NCI-H1436 treated with DMSO at 0.1 percent for 48 hours (cell line): ENCODE measurements around the gene ZNF236.
"Not testable (repeated sequence)": the region's sequence is repeated elsewhere in the genome, so short reads cannot be mapped to it uniquely, and the experiment has no call there.

Source experiments
- DNase-seq: peaks from one replicate; lab custom pipeline; 2025; lab: John Stamatoyannopoulos, UW

The ZNF236 gene

DNA sequence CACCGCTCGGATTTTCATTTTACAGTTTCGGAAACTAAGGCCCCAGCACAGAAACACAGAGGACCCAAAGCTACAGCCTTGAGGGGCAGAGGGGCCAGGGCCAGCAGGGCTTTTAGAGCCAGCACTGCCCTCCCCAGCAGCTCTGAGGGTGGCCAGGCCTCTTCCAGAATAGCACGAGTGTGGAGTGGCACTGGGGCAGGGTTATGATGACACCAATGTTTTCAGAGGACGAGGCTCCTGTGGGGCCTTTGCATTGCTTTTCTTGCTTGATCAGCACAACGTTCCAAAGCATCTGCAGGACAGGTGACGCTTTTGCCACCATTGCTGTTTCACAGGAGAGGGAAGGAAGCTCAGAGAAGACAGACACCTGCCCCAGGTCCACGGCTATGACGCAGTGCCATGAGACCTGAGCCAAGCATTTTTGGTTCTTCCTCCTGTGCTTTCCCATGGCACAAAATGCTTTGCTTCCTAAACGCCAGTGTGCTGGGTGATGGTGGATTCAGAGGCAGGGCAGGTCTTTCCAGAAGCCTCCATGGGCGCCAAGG, 183.4 kb downstream of the ZNF236 start:
- no peak for DNase-seq

DNA sequence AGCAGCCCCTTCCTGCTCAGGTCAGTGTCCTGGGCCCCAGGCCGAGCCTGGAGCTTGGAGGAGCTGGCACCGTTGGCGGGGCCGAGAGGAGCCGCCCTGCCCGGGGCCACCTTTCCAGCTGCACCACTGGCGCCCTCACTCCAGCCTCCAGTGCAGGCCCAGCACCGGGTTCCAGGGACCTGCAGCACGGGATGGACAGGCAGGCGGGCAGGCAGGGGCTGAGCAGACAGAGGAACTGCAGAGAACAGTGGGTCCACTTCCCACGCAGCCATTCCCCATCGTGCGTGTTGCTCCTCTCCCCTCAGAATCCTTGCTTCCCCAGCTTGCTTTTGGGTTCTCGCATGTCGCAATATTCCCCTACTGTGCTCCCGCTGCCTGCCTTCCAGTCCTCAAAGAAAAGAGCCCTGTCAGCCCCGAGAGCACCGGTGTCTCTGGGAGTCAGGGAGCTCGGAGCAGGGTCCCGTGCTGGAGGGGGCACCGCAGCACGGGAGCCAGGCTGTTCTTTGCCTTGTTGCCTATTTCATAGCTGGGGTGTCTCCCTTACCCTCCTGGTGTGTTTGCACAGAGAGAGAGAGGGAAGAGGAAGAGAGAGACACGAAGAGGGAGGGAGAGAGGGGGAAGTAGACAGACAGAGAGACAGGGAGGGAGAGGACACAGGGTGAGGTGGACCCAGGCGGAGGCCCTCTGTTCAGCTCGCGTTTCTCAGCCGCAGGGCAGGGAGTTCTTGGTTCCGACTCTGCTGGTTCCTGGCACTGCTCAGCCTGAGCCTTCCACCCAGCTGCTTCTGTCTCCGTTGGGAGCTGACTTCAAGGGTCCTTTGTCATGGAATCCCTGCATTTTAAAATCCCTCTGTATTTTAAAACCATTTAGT, 184.2 kb downstream of the ZNF236 start:
- no peak for DNase-seq

DNA sequence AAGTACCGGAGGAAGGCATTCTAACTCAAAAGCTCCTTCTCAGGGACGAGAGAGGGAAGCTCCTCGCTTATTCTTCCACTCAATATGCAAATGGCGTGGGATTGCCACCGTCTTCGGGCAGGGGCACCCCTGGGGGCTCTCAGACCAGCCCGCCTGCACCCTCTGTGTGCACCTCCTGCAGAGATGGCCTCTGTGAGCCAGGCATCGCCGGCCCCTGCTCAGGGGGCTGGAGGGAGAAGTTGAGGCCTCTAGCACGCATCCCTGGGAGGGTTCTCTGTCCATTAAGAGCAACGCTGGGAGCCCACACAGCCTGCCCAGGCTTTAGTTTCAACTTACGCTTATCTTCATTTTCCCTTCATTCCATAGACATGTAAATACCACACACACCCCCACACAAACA, 184.9 kb downstream of the ZNF236 start:
- DNase-seq = no peak

DNA sequence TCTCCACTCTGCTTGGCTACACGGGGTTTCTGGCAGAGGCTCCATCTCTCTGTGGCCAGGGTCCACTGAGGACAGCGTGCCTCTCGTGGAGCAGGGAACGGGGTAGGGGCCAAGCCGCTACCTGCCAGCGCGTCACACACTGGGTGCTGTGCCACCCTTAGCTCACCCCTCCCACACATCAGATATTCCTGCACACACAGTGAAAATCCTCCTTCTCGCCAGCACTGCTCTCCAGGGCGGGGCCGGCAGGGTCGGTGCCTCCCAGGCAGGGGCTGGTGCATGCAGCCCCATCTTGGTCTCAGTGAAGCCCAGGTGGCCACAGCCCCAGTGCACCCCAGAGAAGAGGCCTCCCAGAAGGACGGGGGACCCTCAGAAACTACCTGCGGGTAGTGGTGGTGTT, 185.6 kb downstream of the ZNF236 start:
- no peak for DNase-seq

DNA sequence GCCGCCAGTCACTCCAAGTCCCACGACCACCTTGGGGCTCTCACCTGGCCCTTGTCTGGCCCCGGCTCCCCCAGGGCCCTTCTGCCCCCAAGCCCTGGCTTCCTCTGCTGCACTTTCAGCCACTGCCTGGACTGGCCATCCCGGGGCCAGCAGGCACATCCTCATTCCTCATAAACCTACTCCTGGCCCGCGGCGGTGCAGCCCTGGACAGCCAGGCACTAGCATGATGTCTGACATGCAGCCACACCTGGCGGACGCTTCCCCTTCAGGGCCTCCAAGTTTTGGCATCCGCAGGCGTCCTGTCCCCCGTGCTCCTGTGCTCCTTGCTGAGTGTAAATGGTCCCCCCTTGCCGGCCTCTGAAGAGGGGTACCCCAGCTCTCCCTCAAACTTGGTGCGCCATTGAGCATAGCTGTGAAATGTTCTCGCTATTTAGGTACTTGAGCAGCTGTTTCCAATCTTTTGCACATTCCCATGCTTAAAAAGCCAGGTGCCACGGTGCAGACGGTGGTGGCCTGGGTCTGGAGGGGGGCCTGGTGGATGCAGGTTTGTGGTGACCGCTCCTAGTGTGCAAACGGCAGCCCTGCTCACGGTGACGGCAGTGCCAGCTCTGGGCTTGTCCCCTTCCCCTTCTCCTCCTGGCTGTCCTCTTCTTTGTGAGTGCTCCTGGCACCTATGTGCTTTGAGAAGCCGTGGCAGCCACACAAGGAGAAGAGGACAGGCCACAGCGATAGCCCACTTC, 186.4 kb downstream of the ZNF236 start:
- no peak for DNase-seq

DNA sequence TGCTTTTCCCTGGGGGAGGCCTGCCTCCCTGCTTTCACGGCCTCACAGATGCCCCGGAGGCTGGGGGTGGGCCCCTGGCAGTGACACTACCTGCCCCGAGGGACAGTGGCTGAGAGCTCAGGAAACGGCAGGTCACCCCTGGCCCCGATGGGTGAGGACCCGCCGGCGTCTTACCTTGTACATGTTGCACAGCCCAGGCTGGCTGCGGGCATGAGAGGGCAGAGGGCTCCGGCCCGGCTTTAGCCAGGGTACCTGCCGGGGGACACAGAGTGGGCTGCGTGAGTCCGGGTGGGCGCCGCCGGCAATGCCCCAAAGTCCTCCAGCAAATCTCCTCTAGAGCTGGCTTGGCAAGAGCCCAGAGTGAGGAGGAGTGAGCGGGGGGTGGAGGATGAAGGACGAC, 187.3 kb downstream of the ZNF236 start:
- no peak for DNase-seq

DNA sequence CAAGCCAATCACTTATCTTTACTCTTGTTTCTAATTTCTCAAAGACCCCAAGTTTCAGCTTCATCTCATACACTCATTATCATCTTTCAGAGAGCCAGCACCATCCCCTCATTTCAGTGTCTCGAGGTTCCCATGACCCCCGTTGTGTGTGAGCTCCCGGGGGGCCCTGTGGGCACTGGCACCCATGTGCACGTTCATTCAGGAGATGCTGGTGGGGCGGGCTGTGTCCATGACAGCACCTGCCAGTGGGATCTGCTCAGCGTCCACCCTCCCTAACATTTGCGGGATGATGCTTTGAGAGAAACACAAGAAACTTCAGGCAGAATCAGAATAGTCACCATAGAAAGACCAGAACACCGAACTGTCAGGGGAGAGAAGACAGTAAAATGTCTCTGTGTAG, 189.8 kb downstream of the ZNF236 start:
- no peak for DNase-seq

DNA sequence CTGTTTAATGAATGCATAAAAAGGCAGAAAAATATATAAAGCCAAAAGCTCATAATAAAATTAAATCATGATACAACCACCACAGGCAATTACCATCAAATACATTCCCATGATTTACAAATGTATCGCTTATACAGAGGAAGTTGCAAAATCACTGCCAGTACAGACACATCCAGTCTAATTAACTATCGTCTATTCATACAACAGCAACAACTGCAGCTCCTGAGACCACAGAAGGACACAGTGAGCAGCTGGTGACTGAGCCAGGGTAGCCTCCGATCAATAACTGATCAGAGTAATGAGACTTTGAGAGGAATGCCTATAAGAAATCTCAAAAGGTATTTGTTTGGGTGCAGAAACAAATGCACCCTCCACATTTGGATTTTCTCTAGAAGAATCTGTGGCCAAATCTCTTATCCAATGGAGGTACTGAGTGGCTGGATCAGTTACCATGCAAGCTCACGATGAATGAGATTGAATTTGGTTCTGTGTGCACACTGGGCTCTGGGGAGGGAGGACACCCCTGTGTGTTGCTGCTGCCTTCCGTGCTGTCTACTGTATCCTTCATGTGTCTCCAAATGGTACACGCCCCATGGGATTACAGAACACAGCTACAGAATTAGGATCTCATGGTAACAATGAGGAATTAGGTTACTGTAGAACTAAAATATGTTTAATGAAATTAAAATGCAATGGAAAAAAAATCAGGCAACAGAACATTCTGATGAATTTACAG, 190.6 kb downstream of the ZNF236 start:
- DNase-seq = no peak

DNA sequence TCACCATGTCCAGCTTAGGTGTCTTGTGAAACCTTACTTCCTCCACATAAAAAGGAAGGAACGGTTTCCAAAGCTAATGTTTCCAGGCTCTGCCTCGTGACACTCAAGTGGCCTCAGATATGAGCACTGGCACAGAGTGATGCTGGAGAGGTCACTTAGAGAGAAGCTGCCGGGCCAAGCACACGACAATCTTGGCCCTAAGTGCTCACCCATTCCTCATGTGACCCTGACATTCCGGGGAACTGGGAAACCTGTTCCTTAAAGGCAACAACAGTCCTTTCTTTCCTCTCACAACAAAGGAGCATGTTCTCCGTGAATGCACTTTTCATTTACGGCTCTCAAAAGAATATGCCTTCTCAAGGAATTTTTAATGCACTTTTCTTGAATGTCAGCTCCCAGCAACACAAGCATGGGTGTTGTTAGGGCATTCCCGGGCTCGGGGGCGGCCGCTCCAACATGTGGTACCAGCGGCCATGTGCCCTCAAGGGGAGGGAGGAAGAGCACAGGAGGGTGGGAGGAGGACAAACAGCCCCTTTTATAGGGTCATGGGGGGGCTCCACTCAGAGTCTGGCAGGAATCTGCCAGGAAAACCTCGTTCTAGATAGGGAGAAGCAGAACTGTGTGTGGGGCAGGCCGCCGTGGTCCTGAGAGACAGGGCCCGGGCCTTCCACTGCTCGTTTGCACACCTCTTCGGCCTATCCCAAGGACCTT, 191.6 kb downstream of the ZNF236 start:
- no peak for DNase-seq

DNA sequence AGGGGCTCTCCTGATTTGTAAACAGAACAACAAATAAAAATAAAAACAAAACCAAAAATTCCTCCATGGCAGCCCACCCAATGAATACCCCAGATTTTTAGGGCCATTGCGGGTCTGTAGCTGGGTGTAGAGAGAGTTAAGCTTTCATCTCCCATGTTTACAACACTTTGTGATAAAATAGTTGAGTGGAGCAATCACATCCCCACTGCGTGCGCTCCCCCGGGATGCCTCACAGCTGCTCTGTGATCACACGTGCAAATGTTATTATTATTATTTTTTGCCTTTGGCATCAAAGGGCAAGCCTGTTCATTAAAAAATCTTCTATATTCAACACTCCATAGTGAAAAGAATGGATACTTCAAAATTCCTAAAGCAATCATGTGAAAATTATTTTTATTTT, 192.2 kb downstream of the ZNF236 start:
- DNase-seq = no peak

DNA sequence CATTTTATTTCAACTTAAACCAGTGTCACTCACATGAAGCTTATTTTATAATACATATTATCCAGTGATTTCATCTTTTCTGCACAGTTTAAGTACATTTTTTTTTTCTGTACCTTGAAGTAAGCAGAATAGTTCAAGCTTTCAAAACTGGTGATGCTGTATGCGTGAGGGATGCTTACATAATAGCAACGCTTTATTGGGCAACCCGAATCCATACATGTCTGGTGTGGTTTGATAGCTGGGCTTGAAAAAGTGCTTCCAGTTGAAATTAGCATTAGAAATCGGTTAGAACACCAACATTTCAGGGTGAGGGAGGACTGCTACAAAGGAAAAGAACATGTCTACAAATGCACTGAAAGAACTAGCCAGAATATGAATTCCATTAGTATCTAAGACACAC, 192.8 kb downstream of the ZNF236 start:
- no peak for DNase-seq

DNA sequence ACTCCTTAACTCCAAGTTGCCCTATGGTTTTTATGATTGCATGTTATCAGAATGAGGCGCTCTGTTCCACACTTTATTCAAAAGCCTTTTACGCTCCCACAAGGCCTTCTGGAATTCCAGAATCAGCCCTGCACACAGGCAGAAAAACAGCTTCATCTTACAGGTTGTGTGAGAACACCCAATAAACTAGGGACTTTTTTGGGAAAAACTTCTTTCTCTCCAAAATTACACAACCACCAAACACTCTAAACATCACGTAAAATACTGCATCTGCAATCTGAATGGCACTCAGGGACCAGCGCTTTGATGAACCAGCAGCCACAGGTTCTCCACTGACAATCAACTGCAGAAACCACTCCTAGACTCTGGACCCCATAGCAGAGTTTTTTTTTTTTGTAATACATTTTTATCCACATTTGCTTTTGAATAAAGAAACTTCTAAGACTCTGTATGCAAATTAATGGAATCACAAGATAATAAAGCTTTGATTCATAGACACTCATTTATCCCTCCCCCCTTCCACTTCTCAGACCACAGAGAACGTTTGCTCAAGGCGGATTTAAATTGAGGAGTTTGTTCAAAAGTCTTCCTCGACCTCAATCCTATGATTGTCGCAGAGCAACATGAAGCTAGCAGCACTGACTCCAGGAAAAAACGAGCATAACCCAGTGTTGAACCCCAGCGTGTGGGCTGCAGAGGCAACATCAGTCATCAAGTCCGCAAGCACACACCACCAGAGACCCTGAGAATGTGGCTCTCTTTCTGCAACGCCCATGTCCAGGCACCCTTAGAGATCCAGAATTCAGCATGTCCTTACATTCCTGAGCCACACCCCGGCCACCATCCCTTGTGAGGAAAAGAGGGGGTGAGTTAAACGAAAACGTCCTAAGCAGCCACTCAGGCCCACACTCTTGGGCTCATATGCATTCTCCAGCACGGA, 193.7 kb downstream of the ZNF236 start:
- DNase-seq = no peak

DNA sequence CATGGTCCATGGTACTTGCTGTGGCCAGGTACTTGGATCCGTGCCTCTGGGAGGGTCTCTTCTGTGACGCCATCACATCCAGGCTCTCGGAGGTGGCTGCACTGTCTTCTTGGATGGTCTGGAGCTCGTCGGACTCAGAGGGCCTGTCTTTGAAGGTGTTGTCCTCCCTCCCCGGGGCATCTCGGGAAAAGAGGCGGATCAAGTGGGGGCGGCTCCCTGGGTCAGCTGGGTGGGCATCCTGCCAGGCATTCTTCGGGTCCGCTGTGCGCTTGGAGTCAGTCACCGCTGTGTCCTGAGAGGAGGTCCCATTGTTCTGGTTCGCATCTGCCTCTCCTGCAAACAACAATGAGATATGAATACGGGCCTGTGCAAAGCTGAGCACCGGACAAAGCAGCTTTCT, 194.6 kb downstream of the ZNF236 start:
- no peak for DNase-seq

DNA sequence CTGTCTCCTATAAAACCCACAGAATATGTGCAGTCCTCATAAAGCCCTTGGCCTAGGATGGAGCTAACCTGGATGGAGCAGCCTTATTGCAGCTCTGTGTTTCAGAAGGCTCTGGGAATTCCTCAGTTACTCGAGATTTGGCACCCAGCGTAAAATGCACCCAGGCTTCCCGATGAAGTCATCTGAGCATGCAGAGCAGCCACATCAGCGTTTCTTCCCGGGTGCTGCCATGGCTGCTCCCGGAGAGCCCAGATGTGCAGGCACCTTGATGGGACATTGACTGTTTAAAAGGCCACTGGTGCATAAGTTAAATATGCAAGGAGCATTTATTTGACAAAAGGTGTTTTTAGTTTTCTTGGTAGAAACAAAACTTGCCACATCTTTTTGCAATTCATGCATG, 195.0 kb downstream of the ZNF236 start:
- no peak for DNase-seq

DNA sequence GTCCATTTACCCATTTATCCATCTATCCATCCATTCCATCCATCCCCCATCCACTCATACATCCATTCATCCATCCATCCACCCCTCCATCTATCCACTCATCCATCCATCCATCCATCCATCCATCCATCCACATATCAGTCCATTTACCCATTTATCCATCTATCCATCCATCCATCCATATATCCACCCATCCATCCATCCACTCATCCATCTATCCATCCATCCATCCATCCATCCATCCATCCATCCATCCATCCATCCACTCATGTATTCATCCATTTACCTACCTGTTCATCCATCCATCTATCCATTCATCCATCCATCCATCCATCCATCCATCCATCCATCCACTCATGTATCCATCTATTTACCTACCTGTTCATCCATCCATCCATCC, 196.3 kb downstream of the ZNF236 start:
- DNase-seq = not testable (repeated sequence)

DNA sequence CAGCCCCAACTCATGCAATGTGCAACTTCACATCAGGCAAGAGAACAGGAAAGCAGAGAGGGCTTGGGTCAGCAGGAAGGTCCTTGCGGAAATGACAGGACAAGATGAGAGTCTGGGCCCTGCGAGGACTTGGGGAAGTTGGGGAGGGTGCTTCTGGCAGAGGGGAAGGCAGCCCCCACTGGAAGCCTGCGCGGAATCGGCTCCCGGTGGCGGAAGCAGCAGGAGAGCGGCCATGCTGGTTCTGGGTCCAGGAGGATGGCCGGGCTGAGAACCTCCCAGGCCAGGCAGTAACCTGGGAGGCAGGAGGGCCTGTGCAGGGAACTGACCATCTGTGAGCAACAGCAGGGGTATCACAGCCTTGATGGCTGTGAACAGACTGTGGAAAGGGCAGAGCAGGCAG, 197.3 kb downstream of the ZNF236 start:
- DNase-seq = no peak
